Measurements from ENCODE around the gene PTPRN2.
"Not testable (repeated sequence)": the region's sequence is repeated elsewhere in the genome, so short reads cannot be mapped to it uniquely, and the experiment has no call there.

PTPRN2 gene

GRCh38 chr7:158395780-158396278, 191.8 kb downstream of the PTPRN2 start:
- DNase-seq = no peak

- DNase-seq = no peak
Measured at GRCh38 chr7:158395349-158395748, 192.3 kb downstream of the PTPRN2 start.

DNA sequence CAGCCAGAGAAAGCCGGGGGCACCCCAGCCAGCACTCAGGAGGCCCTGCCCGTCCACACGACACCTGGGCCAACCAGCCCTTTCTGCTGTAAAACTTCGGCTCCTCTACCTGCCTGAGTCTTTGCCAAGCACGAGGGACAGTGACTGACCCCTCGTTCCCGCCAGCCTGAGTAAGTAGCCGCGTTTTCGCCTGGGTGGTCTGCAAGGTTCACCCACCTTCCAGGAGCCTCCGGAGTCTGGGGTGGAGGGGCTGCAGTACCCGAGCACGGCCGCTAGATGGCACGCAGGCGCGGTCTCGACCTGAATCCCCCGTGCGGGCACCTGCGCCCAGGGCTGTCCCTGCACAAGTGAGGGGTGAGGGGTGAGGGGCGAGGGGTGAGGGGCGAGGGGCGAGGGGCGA, 192.7 kb downstream of the PTPRN2 start:
- no peak for DNase-seq

DNA sequence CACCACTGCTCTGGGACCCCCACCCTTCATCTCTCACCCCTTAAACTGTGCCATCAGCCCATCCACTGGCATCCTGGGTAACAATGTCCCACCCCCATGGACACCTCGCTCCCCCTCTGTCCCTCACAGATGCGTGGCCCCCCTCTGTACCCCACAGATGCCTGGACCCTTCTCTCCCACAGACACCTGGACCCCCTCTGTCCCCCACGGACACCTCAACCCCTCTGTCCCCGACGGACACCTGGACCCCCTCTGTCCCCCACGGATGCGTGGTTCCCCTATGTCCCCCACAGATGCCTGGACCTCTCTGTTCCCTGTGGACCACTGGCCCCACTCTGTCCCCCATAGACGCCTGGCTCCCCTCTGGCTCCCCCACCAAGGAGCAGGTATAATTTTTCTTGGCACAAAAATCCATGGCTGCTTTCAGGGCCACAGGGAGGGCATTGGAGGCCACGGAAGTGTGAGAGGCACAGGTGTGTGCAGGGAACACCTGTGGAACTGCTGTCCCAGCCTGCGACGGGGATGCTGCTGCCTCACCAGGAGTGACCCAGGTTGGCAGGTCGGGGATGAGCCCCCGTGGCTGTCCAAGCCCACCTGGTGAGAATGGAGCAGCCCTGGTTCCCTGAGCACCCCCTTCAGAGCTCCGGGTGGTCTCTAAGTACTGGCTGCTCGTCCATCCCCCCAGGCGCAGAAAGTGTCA, 193.5 kb downstream of the PTPRN2 start:
- no peak for DNase-seq

DNA sequence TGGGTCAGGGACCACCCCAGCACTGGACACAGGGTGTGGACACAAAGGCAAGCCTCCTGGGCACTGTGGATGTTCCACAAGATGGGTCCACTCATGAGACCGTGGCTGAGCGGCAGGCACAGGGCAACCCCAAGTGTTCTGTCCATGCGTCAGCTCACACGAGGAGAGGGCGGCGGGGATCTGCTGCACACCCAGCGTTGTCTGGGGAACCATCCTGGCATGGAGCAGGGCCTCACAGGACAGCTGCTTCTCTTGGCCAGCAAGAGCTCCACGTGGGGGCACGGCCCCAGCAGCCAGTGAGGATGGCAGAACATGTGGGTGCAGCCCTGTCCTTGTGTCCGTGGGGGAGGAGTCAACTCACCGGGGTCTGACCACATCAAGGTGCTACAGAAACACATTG, 195.4 kb downstream of the PTPRN2 start:
- no peak for DNase-seq

GRCh38 chr7:158391541-158391940, 196.1 kb downstream of the PTPRN2 start:
- no peak for DNase-seq

DNA sequence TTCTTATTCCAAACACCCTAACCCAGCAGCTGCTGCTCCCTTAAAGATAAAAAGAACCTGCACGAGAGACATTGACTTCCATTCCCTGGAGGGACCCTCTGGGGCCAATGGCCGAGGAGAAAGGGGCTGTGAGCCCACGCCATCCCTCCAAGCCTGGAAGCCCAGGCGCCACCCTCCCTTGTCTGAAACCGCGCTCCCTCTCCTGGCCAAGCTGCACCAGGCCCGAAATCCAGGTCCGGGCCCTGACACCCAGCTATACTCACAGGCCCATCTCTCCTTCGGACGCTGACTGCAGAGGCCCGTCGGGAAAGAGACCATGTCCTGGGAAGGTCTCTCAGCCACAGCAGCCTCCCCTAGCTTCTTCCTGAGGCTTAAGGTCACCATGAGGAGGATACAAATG, 196.5 kb downstream of the PTPRN2 start:
- no peak for DNase-seq

GRCh38 chr7:158390460-158390859, 197.2 kb downstream of the PTPRN2 start:
- no peak for DNase-seq

GRCh38 chr7:158389514-158390425, 197.9 kb downstream of the PTPRN2 start:
- no peak for DNase-seq

DNA sequence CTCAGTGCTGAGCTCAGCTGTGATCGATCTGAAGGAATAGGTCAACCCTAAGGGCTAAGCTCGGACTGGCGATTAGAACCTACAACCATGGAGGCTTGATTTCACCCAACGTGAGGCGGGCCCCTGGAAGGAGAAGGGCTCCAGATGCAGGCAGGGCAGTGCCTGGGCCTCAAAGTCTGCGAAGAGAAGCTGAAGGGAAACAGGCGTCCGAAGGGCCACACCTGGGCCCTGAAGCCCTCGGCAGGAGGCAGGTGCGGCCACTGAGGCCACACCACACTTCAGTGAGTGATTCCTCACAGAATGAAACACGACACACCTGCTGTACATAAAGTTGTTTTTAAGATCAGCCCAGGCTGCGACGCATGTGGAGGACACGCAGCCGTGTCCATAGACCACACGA, 198.7 kb downstream of the PTPRN2 start:
- DNase-seq = no peak

DNA sequence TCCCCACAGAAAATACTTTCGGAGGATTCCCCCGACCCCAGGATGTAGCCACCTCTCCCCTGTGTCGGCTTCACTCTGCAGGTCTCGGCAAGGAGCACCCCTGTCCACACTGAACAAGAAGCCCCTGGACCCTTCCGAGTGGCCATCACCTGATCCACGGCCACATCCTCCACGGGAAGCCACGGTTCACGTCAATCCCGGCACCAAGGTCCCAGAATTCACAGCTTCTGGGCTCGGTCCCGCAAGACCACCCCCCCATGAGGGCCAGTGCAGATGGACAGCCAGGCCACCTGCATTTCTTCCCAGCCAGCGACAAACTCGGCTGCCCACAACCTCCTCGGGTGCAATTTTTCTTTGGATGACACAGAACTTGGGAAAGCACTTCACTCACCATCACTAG, 199.6 kb downstream of the PTPRN2 start:
- no peak for DNase-seq

DNA sequence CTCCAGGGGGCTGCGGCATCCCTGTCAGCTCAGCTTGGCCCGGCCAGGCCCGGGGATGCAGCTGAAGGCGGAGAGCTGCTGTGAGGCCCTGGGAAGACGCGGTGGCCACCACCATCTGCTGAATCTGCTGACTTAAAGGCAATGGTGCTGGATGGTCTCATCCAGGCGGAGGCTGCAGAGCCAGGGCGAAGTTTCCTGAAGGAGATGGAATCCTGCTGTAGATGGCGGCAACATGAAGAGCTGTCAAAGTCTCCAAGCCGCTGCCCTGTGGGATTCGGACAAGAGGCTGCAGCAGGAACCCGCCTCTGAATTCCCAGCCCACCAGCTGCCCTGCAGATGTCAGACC, 200.1 kb downstream of the PTPRN2 start:
- DNase-seq = no peak

GRCh38 chr7:158386866-158387545, 200.6 kb downstream of the PTPRN2 start:
- no peak for DNase-seq

GRCh38 chr7:158386355-158386618, 201.3 kb downstream of the PTPRN2 start:
- DNase-seq = no peak

DNA sequence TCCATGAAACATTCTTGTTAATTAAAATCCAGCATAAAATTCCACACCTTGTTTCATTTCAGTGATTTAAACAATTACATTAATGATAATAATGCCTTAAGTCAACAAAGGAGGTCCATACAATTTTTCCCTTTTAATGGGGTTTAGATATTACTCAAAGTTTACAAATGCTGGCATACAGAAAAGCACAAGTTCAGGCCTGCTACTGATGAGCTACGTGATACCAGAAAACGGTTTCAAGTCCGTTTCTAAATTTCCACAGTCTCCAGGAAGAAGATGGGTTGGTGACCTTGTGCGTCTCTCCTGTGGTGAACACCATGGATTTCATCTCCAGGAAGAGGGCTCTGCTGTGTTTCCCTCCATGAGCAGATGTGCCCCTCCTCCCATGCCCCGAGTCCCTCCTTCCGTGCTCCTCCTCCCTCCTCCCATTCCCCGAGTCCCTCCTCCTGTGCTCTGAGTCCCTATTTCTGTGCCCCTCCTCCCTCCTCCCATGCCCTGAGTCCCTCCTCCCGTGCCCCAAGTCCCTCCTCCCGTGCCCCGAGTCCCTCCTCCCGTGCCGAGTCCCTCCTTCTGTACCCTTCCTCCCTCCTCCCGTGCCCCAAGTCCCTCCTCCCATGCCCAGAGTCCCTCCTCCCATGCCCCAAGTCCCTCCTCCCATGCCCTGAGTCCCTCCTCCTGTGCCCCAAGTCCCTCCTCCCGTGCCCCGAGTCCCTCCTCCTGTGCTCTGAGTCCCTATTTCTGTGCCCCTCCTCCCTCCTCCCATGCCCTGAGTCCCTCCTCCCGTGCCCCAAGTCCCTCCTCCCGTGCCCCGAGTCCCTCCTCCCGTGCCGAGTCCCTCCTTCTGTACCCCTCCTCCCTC, 201.9 kb downstream of the PTPRN2 start:
- DNase-seq = not testable (repeated sequence)

- DNase-seq = no peak
Measured at GRCh38 chr7:158384746-158385145, 202.9 kb downstream of the PTPRN2 start.

GRCh38 chr7:158383665-158384064, 204.0 kb downstream of the PTPRN2 start:
- no peak for DNase-seq

GRCh38 chr7:158382363-158383254, 205.0 kb downstream of the PTPRN2 start:
- DNase-seq = no peak

GRCh38 chr7:158381956-158382355, 205.7 kb downstream of the PTPRN2 start:
- DNase-seq = no peak

DNA sequence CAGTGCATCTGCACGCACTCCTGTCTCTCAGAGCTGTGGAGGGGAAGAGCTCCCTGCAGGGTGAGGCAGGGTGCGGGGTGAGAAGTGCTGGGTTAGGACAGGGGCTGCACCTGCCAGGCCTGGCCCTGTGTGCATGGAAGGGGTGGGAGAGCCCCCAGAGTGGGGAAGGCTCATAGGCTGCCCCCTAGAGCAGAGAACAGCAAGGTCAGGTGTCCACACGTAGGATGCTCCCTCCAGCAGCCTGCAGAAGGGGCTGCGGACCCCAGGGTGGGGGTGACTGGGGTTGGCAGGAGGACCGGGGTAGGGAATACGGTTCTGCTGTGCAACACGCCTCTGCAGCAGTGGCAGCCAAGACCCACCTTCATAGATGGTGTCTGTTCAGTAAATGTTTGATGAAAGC, 208.6 kb downstream of the PTPRN2 start:
- DNase-seq = no peak

GRCh38 chr7:158377800-158378623, 209.6 kb downstream of the PTPRN2 start:
- DNase-seq = no peak
